ENCODE data around the gene TNFSF11. TPM values are rescaled to one million over a fixed set of nuclear protein-coding genes. Genes with fewer than 3 reads are reported as not detected.

The TNFSF11 gene
- total and polyA plus RNA-seq, 2 of the 4 experiments (the other 2 are of a cell fraction), result not detected

- no peak overlapping the region for H3K14ac ChIP-seq (replicated peaks; ENCODE audit: low read depth, low read length)
- H2AK5ac ChIP-seq (ENCODE audit: low read depth, low read length), result no peak overlapping the region
- H3K23ac ChIP-seq (ENCODE audit: low read depth, low read length), result no peak overlapping the region
- H3K56ac ChIP-seq (ENCODE audit: extremely low read depth, insufficient read depth, low read length), result no peak overlapping the region
- H3K18ac ChIP-seq (ENCODE audit: low read depth, low read length), result no peak overlapping the region
- intact Hi-C loops (cut with micrococcal nuclease) (no loop called here), in situ Hi-C loops (cut with MboI; ENCODE audit: low sequenced_read_pairs) (no loop called here), dilution Hi-C loops (cut with HindIII; ENCODE audit: low sequenced_read_pairs, unreplicated experiment) (no loop called here)
- H3K4me3 ChIP-seq (ENCODE audit: insufficient read depth, low read depth, low read length), result no peak overlapping the region
- H3K4me1 ChIP-seq (ENCODE audit: control insufficient read depth, insufficient read depth, low read length), result no peaks in the 10 kb centered on the region
- no peaks in the 10 kb centered on the region for H3K79me1 ChIP-seq (ENCODE audit: low read depth in 1 of 2, low read length in 2 of 2)
- H3K4ac ChIP-seq (ENCODE audit: low read depth, low read length), result no peak overlapping the region
- H3K4me2 ChIP-seq (ENCODE audit: low read depth, low read length), result no peak overlapping the region
- H2BK20ac ChIP-seq (ENCODE audit: low read depth, low read length), result no peak overlapping the region
- H2BK5ac ChIP-seq (ENCODE audit: low read depth, low read length, poor library complexity, severe bottlenecking), result no peak overlapping the region
- H3K9me1 ChIP-seq (ENCODE audit: insufficient read depth, low read length), result no peaks in the 10 kb centered on the region; the same call in 1 of the 2 replicates
- H2AFZ ChIP-seq (replicated peaks; ENCODE audit: low read length, poor library complexity), result no peak overlapping the region
- no peak overlapping the region for H2AK9ac ChIP-seq (replicated peaks; ENCODE audit: low read depth, low read length, poor library complexity)
- H4K20me1 ChIP-seq (ENCODE audit: insufficient read depth, low read length), result no peaks in the 10 kb centered on the region
- no peak overlapping the region for H4K91ac ChIP-seq (ENCODE audit: insufficient read depth, low read depth, low read length)
- no peak overlapping the region for H4K8ac ChIP-seq (ENCODE audit: low read depth in 2 of 2, low read length in 2 of 2)
- POLR2A ChIA-PET (ENCODE audit: unreplicated experiment), result no interaction called here
- WGBS, 2 experiments (ENCODE audit: extremely low coverage in 2 of 2, insufficient read length in 1 of 2), result no CpG with 5 or more reads among the region's 1 CpG
- DNase-seq, result no peak
- H3K36me3 ChIP-seq (ENCODE audit: control insufficient read depth, insufficient read depth, low read length), result no peaks in the 10 kb centered on the region
- no peak overlapping the region for H2BK15ac ChIP-seq (ENCODE audit: low read depth, low read length)
- H3K27me3 ChIP-seq (ENCODE audit: control insufficient read depth, insufficient read depth, low read length), result peaks cover 12% of the 10 kb centered on the region
- CTCF ChIA-PET, result no interaction called here
- H4K5ac ChIP-seq (ENCODE audit: low read depth, low read length), result no peak overlapping the region
- H3K27ac ChIP-seq (ENCODE audit: insufficient read depth, low read length), result no peak overlapping the region
- H2BK120ac ChIP-seq (ENCODE audit: low read depth, low read length), result no peak overlapping the region
- H3K9me3 ChIP-seq (ENCODE audit: control insufficient read depth, insufficient read depth, low read length), result no peaks in the 10 kb centered on the region
- H3K9ac ChIP-seq (ENCODE audit: low read depth, low read length), result no peak overlapping the region
- BruUV-seq (replicated peaks), result no TSS peak
- no peak for ATAC-seq (ENCODE audit: low read depth)
- TF ChIP-seq CEBPB (IDR thresholded peaks at IDR 0.05; ENCODE audit: low read depth, low read length), result no peak
- no peak for TF ChIP-seq RFX5 (IDR thresholded peaks at IDR 0.05; ENCODE audit: low read depth, low read length)
- TF ChIP-seq SMC3 (IDR thresholded peaks at IDR 0.05; ENCODE audit: low read depth, low read length), result no peak
- TF ChIP-seq RAD21 (IDR thresholded peaks at IDR 0.05; ENCODE audit: low read length), result no peak
- TF ChIP-seq POLR2A (IDR thresholded peaks at IDR 0.05; ENCODE audit: low read depth, low read length), result no peak
- no peak for TF ChIP-seq MAFK (IDR thresholded peaks at IDR 0.05; ENCODE audit: low read depth, low read length)
- TF ChIP-seq, protein P1, sequence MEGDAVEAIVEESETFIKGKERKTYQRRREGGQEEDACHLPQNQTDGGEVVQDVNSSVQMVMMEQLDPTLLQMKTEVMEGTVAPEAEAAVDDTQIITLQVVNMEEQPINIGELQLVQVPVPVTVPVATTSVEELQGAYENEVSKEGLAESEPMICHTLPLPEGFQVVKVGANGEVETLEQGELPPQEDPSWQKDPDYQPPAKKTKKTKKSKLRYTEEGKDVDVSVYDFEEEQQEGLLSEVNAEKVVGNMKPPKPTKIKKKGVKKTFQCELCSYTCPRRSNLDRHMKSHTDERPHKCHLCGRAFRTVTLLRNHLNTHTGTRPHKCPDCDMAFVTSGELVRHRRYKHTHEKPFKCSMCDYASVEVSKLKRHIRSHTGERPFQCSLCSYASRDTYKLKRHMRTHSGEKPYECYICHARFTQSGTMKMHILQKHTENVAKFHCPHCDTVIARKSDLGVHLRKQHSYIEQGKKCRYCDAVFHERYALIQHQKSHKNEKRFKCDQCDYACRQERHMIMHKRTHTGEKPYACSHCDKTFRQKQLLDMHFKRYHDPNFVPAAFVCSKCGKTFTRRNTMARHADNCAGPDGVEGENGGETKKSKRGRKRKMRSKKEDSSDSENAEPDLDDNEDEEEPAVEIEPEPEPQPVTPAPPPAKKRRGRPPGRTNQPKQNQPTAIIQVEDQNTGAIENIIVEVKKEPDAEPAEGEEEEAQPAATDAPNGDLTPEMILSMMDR (conservative IDR thresholded peaks at IDR 0.05; ENCODE audit: low read depth, low read length), result no peak
- TF ChIP-seq, protein P2, sequence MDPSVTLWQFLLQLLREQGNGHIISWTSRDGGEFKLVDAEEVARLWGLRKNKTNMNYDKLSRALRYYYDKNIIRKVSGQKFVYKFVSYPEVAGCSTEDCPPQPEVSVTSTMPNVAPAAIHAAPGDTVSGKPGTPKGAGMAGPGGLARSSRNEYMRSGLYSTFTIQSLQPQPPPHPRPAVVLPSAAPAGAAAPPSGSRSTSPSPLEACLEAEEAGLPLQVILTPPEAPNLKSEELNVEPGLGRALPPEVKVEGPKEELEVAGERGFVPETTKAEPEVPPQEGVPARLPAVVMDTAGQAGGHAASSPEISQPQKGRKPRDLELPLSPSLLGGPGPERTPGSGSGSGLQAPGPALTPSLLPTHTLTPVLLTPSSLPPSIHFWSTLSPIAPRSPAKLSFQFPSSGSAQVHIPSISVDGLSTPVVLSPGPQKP (IDR thresholded peaks at IDR 0.05; ENCODE audit: borderline replicate concordance, low read depth, low read length), result no peak
- TF ChIP-seq, protein P3, sequence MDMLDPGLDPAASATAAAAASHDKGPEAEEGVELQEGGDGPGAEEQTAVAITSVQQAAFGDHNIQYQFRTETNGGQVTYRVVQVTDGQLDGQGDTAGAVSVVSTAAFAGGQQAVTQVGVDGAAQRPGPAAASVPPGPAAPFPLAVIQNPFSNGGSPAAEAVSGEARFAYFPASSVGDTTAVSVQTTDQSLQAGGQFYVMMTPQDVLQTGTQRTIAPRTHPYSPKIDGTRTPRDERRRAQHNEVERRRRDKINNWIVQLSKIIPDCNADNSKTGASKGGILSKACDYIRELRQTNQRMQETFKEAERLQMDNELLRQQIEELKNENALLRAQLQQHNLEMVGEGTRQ (IDR thresholded peaks at IDR 0.05; ENCODE audit: low read depth, low read length), result no peak
- no peak for TF ChIP-seq MXI1 (IDR thresholded peaks at IDR 0.05; ENCODE audit: borderline replicate concordance, low read depth, low read length)
- no peak for TF ChIP-seq MAZ (IDR thresholded peaks at IDR 0.05; ENCODE audit: borderline replicate concordance, low read depth, low read length)
- no peak for TF ChIP-seq FOS (IDR thresholded peaks at IDR 0.05; ENCODE audit: low read depth, low read length)
- no peak for TF ChIP-seq CHD1 (IDR thresholded peaks at IDR 0.05; ENCODE audit: low read depth, low read length)
- TF ChIP-seq RCOR1 (IDR thresholded peaks at IDR 0.05; ENCODE audit: insufficient replicate concordance, low read length), result no peak
- no peak for TF ChIP-seq NFE2L2 (IDR thresholded peaks at IDR 0.05; ENCODE audit: low read depth, low read length)
- no peak for TF ChIP-seq BHLHE40 (IDR thresholded peaks at IDR 0.05; ENCODE audit: low read depth, low read length)
Observed at GRCh38 chr13:42602906-42603305, 29.0 kb downstream of the TNFSF11 start.

Measured in IMR-90 (cell line).